Loucy (cell line): ENCODE measurements around the gene CAPN11.

ENCODE experiments used
- H2AFZ ChIP-seq: fragments of 200-600 bp; sonication (generic); 2 replicates; pipeline ENCODE4 v1.6.0; 2016; ENCODE audit warnings: antibody characterized with exemption, mild to moderate bottlenecking, low read length, moderate library complexity
- H3F3A ChIP-seq: fragments of 200-600 bp; 2 replicates; pipeline ENCODE4 v1.6.0; 2016; ENCODE audit warnings: antibody characterized with exemption, low read depth, mild to moderate bottlenecking
- H3K27me3 ChIP-seq: fragments of 200-600 bp; sonication (generic); 2 replicates; pipeline ENCODE4 v1.6.1; 2014; ENCODE audit warnings: low read length, mild to moderate bottlenecking; ENCODE audit not compliant: insufficient read depth, poor library complexity, severe bottlenecking
- H3K36me3 ChIP-seq: fragments of 200-600 bp; sonication (generic); 2 replicates; pipeline ENCODE4 v1.6.1; 2016; ENCODE audit warnings: low read length; ENCODE audit not compliant: insufficient read depth
- H3K4me1 ChIP-seq: fragments of 200-600 bp; sonication (generic); 2 replicates; pipeline ENCODE4 v1.5.1; 2014; ENCODE audit warnings: low read length, mild to moderate bottlenecking; ENCODE audit not compliant: insufficient read depth, poor library complexity, severe bottlenecking
- H3K4me2 ChIP-seq: fragments of 200-600 bp; sonication (generic); 2 replicates; pipeline ENCODE4 v1.6.0; 2014; ENCODE audit warnings: antibody characterized with exemption, low read length, low read depth, mild to moderate bottlenecking; ENCODE audit not compliant: poor library complexity, severe bottlenecking
- H3K4me3 ChIP-seq: fragments of 200-600 bp; sonication (generic); 2 replicates; pipeline ENCODE4 v1.5.1; 2014; ENCODE audit warnings: low read length, mild to moderate bottlenecking, mixed read lengths; ENCODE audit not compliant: poor library complexity, severe bottlenecking
- H3K79me2 ChIP-seq: fragments of 200-600 bp; sonication (generic); 2 replicates; pipeline ENCODE4 v1.6.1; 2014; ENCODE audit warnings: low read length; ENCODE audit not compliant: insufficient read depth
- H3K9ac ChIP-seq: fragments of 200-600 bp; sonication (generic); 2 replicates; pipeline ENCODE4 v1.6.0; 2014; ENCODE audit warnings: mild to moderate bottlenecking, low read depth, low read length, moderate library complexity; ENCODE audit not compliant: poor library complexity, severe bottlenecking
- H3K9me2 ChIP-seq: fragments of 200-600 bp; sonication (generic); replicated peaks from 2 replicates; pipeline ENCODE4 v1.6.1; 2016; ENCODE audit warnings: low read depth, low read length, mixed read lengths
- H3K9me3 ChIP-seq: fragments of 200-600 bp; sonication (generic); 2 replicates; pipeline ENCODE4 v1.6.1; 2014; ENCODE audit warnings: mild to moderate bottlenecking, antibody characterized with exemption, low read length, low read depth; ENCODE audit not compliant: insufficient read depth
- H4K20me1 ChIP-seq: fragments of 200-600 bp; sonication (generic); 2 replicates; pipeline ENCODE4 v1.6.0; 2014; ENCODE audit warnings: antibody characterized with exemption, low read length, mild to moderate bottlenecking; ENCODE audit not compliant: insufficient read depth, poor library complexity, severe bottlenecking
- CTCF ChIP-seq: fragments of 200-600 bp; sonication (generic); conservative IDR thresholded peaks from 2 replicates; pipeline ENCODE4 v1.5.1; 2014; ENCODE audit warnings: mild to moderate bottlenecking, antibody characterized with exemption, low read length
- EZH2phosphoT487 ChIP-seq: fragments of 200-600 bp; IDR thresholded peaks from 2 replicates; pipeline ENCODE4 v1.6.1; 2018; ENCODE audit warnings: antibody characterized with exemption, mild to moderate bottlenecking, moderate library complexity, borderline replicate concordance

The CAPN11 gene

GRCh38 chr6:44176130-44176761, 17.6 kb downstream of the CAPN11 start:
- Histone ChIP-seq H3K4me3 (peak overlapping the region; percentile 66), H3K9me2 (no peaks in the 10 kb centered on the region), H3K79me2 (no peaks in the 10 kb centered on the region), H3K9ac (peak overlapping the region; percentile 27), H3K4me2 (peak overlapping the region; percentile 73), H2AFZ (peak overlapping the region; percentile 63; the same call in 1 of the 2 replicates), H3K9me3 (no peaks in the 10 kb centered on the region), H3K27me3 (no peaks in the 10 kb centered on the region), H4K20me1 (no peaks in the 10 kb centered on the region), H3K36me3 (no peaks in the 10 kb centered on the region), H3F3A (no peaks in the 10 kb centered on the region), H3K4me1 (peaks cover 13% of the 10 kb centered on the region)
- TF ChIP-seq EZH2phosphoT487 (no peak), CTCF (no peak)

- H3F3A ChIP-seq: no peaks in the 10 kb centered on the region
Measured at GRCh38 chr6:44176762-44177509, 18.3 kb downstream of the CAPN11 start.

GRCh38 chr6:44177691-44178423, 19.2 kb downstream of the CAPN11 start:
- no peaks in the 10 kb centered on the region for H3K36me3 ChIP-seq
- H3K4me2 ChIP-seq: peak overlapping the region; percentile 73
- TF ChIP-seq EZH2phosphoT487 (no peak), CTCF (no peak)
- H3F3A ChIP-seq: no peaks in the 10 kb centered on the region
- no peaks in the 10 kb centered on the region for H3K9me3 ChIP-seq
- peak overlapping the region; percentile 27 for H3K9ac ChIP-seq
- H3K9me2 ChIP-seq: no peaks in the 10 kb centered on the region
- H2AFZ ChIP-seq: no peak overlapping the region
- peaks cover 13% of the 10 kb centered on the region for H3K4me1 ChIP-seq
- no peaks in the 10 kb centered on the region for H3K79me2 ChIP-seq
- H3K27me3 ChIP-seq: no peaks in the 10 kb centered on the region
- no peaks in the 10 kb centered on the region for H4K20me1 ChIP-seq
- peak overlapping the region; percentile 66 for H3K4me3 ChIP-seq

More at GRCh38 chr6:44176762-44177509, 18.3 kb downstream of the CAPN11 start:
- Histone ChIP-seq H3K36me3 (no peaks in the 10 kb centered on the region), H3K27me3 (no peaks in the 10 kb centered on the region), H3K9ac (peak overlapping the region; percentile 27), H3K4me1 (peaks cover 13% of the 10 kb centered on the region), H3K79me2 (no peaks in the 10 kb centered on the region), H3K9me2 (no peaks in the 10 kb centered on the region), H3K4me3 (peak overlapping the region; percentile 66), H4K20me1 (no peaks in the 10 kb centered on the region), H3K4me2 (peak overlapping the region; percentile 73), H3K9me3 (no peaks in the 10 kb centered on the region), H2AFZ (peak overlapping the region; percentile 63)
- TF ChIP-seq CTCF: no peak
- TF ChIP-seq EZH2phosphoT487: no peak
